ENCODE data around the gene ZFPL1.

DNA sequence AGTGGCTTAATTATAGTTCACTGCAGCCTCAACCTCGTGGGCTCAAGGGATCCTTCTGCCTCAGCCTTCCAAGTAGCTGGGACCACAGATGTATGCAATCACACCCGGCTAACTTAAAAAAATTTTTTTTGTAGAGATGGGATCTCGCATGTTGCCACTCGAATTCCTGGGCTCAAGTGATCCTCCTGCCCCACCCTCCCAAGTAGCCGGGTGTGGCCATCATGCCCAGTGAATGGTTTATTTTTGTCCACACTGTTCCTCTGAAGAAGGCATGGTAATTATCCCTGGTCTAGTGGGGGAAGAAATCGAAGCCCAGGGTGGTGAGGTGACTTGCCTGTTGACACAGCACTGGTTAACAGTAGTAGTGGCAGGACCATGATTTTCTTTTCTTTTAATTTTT, 41.1 kb upstream of the ZFPL1 start:
- TF ChIP-seq, protein P1, sequence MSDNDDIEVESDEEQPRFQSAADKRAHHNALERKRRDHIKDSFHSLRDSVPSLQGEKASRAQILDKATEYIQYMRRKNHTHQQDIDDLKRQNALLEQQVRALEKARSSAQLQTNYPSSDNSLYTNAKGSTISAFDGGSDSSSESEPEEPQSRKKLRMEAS (IDR thresholded peaks at IDR 0.05; ENCODE audit: low read depth, low read length) = no peak
- TF ChIP-seq, protein P2, sequence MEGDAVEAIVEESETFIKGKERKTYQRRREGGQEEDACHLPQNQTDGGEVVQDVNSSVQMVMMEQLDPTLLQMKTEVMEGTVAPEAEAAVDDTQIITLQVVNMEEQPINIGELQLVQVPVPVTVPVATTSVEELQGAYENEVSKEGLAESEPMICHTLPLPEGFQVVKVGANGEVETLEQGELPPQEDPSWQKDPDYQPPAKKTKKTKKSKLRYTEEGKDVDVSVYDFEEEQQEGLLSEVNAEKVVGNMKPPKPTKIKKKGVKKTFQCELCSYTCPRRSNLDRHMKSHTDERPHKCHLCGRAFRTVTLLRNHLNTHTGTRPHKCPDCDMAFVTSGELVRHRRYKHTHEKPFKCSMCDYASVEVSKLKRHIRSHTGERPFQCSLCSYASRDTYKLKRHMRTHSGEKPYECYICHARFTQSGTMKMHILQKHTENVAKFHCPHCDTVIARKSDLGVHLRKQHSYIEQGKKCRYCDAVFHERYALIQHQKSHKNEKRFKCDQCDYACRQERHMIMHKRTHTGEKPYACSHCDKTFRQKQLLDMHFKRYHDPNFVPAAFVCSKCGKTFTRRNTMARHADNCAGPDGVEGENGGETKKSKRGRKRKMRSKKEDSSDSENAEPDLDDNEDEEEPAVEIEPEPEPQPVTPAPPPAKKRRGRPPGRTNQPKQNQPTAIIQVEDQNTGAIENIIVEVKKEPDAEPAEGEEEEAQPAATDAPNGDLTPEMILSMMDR (IDR thresholded peaks at IDR 0.05; ENCODE audit: low read depth, low read length) = no peak
- TF ChIP-seq POLR2A (IDR thresholded peaks at IDR 0.05; ENCODE audit: extremely low read depth, insufficient read length) (no peak), MYC (IDR thresholded peaks at IDR 0.05; ENCODE audit: low read depth, low read length) (no peak)
